ENCODE measurements around the gene C6orf62. TPM values are rescaled to one million over a fixed set of nuclear protein-coding genes. Genes with fewer than 3 reads are reported as not detected.
"Not testable (repeated sequence)": the region's sequence is repeated elsewhere in the genome, so short reads cannot be mapped to it uniquely, and the experiment has no call there.

C6orf62 gene
- total RNA-seq, 2 experiments from 2014 or later: 110 to 112 TPM

- peaks cover 22% of the 10 kb centered on the region for H3K9me3 Mint-ChIP-seq
- H3K4me1 Mint-ChIP-seq (ENCODE audit: low read depth): peaks cover 12% of the 10 kb centered on the region
- H3K4me3 Mint-ChIP-seq: not testable (repeated sequence)
These were observed 47.9 kb downstream of the C6orf62 start for GRCh38 chr6:24671077-24671476.

GRCh38 chr6:24670492-24670891, 48.5 kb downstream of the C6orf62 start:
- H3K27ac Mint-ChIP-seq; DNase-seq; H3K4me3 Mint-ChIP-seq; intact Hi-C loops (cut with micrococcal nuclease); H3K27me3 Mint-ChIP-seq (ENCODE audit: low read depth); CTCF ChIA-PET: not testable (repeated sequence)
- Mint-ChIP-seq H3K9me3 (peaks cover 22% of the 10 kb centered on the region), H3K4me1 (ENCODE audit: low read depth) (peaks cover 15% of the 10 kb centered on the region), H3K36me3 (ENCODE audit: low read depth) (peaks cover 42% of the 10 kb centered on the region)

More at GRCh38 chr6:24671077-24671476, 47.9 kb downstream of the C6orf62 start:
- H3K36me3 Mint-ChIP-seq (ENCODE audit: low read depth): peaks cover 42% of the 10 kb centered on the region
- H3K27ac Mint-ChIP-seq; DNase-seq; CTCF ChIA-PET; intact Hi-C loops (cut with micrococcal nuclease); H3K27me3 Mint-ChIP-seq (ENCODE audit: low read depth): not testable (repeated sequence)

DNA sequence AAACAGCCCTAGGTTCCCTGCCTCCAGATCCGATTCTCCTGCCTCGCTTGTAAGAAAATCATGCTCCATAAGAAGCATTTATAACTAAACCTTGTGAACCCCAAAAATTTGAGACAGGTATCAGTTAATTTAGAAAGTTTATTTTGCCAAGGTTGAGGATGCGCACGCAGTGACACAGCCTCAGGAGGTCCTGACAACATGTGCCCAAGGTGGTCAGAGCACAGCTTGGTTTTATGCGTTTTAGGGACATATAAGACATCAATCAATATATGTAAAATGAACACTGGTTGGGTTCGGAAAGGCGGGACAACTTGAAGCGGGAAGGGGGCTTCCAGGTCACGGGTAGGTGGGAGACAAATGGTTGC, 50.0 kb downstream of the C6orf62 start:
- intact Hi-C loops (cut with micrococcal nuclease): loop anchor here (5.0 kb wide), 1 partner anchor 267 kb away; the partner anchor contains the start of gene MRS2
- Mint-ChIP-seq H3K4me1 (ENCODE audit: low read depth) (peaks cover 28% of the 10 kb centered on the region), H3K27me3 (ENCODE audit: low read depth) (no peaks in the 10 kb centered on the region), H3K9me3 (peaks cover 18% of the 10 kb centered on the region), H3K36me3 (ENCODE audit: low read depth) (peaks cover 38% of the 10 kb centered on the region), H3K27ac (no peak overlapping the region), H3K4me3 (no peak overlapping the region)
- CTCF ChIA-PET: no interaction called here
- DNase-seq: no peak

DNA sequence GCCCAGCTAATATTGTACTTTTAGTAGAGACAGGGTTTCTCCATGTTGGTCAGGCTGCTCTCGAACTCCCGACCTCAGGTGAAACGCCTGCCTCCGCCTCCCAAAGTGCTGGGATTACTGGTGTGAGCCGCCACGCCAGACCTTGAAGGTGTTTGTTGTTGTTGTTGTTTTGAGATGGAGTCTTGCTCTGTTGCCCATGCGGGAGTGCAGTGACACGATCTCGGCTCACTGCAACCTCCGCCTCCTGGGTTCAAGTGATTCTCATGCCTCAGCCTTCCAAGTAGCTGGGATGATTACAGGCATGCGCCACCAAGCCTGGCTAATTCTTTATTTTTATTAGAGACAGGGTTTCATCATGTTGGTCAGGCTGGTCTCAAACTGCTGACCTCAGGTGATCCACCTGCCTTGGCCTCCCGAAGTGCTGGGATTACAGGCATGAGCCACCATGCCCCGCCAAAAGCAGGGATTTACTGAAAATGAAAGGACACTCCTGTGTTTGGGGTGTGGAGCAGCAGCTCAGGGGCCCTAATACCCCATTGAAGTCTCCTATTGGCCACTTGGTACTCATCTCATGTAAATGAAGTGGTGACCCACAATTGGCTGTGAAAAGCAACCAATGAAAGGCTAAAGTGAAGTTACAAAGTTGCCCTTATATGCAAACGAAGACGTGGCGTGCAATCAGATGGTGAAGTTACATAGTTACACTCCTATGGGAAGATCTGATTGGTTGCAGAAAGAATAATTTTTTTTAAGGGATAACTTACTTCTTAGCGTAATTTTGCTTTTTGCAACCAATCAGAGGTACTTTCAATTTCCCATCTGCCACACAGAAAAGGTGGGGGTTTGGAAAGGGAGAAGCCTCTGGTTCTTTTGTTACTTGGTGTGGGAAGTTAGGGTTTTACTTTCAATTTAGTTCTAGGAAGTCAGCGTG, 50.6 kb downstream of the C6orf62 start:
- Mint-ChIP-seq H3K9me3 (peaks cover 16% of the 10 kb centered on the region), H3K4me3 (peak overlapping the region; percentile 90), H3K36me3 (ENCODE audit: low read depth) (peaks cover 39% of the 10 kb centered on the region), H3K4me1 (ENCODE audit: low read depth) (peaks cover 35% of the 10 kb centered on the region)
- CTCF ChIA-PET; DNase-seq; H3K27ac Mint-ChIP-seq; H3K27me3 Mint-ChIP-seq (ENCODE audit: low read depth): not testable (repeated sequence)
- intact Hi-C loops (cut with micrococcal nuclease): loop anchor here (5.0 kb wide), 1 partner anchor 266 kb away; the partner anchor contains the start of gene MRS2

DNA sequence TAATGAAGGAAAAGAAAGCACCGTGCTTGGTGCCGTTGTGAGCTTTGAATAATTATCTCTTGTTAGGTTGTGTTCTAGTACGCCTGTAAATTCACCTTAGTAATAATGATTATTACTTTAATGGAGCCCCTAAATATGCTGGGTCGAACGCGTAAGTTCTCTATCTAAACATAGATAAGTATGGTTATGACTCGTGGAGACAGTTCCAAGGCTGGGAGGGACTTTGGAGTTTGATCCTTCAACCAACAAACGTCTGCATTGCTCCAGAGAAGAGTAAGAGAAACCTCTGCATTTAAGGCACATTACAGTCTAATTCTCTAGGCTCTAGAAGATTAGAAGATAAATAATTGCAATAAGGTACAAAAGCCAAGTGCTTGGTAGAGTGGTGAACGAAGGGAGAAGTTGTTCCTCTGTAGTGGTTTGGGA, 51.6 kb downstream of the C6orf62 start:
- Mint-ChIP-seq H3K27ac (peak overlapping the region; percentile 95), H3K9me3 (peaks cover 13% of the 10 kb centered on the region), H3K4me1 (ENCODE audit: low read depth) (peaks cover 35% of the 10 kb centered on the region), H3K27me3 (ENCODE audit: low read depth) (no peaks in the 10 kb centered on the region), H3K4me3 (peak overlapping the region; percentile 90), H3K36me3 (ENCODE audit: low read depth) (peaks cover 39% of the 10 kb centered on the region)
- CTCF ChIA-PET: interaction anchor here (0.7 to 1.3 kb wide), 5 partner anchors 19 to 173 kb away, joined by 3 to 5 read pairs (median 4); partner anchors contain the start of gene ALDH5A1
- intact Hi-C loops (cut with micrococcal nuclease): loop anchor here (1.0 to 5.0 kb wide), 3 partner anchors 33 to 265 kb away; partner anchors contain the start of gene MRS2
- peak; percentile 26 for DNase-seq

DNA sequence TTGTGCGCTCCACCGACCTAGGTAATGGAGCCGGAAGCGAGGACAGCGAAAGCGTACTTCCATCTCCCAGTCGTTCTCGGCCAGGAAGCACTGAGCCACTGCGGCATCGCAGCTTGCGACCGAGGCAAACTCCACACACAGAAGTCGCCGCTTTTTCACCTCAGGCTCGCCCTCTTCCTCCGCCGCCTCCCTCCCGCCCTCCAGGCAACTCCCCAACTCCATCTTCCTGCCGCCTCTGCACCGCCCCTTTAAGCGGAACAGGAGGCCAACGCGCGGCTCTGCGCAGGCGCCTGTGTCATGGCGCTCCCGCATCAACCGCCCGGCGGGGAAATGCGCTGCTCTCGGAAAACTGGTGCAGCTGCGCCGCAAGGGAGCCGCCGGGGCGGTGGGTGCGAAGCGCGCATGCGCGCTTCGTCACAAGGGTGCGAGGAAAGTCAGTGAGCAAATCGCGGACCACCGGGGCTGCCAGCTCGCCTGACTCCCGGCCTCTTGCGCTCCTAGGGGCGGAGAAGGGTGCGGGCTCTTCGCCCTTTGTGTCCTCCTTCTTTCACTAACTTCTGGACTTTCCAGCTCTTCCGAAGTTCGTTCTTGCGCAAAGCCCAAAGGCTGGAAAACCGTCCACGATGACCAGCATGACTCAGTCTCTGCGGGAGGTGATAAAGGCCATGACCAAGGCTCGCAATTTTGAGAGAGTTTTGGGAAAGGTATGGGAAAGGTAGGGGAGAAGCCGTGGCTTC, 52.1 kb downstream of the C6orf62 start, which contains the start of the genes ACOT13 and TDP2:
TSS of gene ACOT13 (plus strand) at position 437 of the 737 bp plus-strand sequence. CDS start at position 624, 187 bp downstream.
TSS of gene TDP2 (minus strand) at position 259 of the 737 bp plus-strand sequence. CDS start at position 222, 37 bp downstream.
- peak within 1 kb of the TSS; percentile 95 for H3K27ac Mint-ChIP-seq
- intact Hi-C loops (cut with micrococcal nuclease): loop anchor here (1.0 to 5.0 kb wide), 7 partner anchors 21 to 265 kb away; partner anchors contain the start of genes KIAA0319 and MRS2
- peak within 1 kb of the TSS; percentile 90 for H3K4me3 Mint-ChIP-seq
- H3K36me3 Mint-ChIP-seq (ENCODE audit: low read depth): peaks cover 40% of the 10 kb centered on the region
- CTCF ChIA-PET: interaction anchor here (0.6 to 1.3 kb wide), 6 partner anchors 20 to 172 kb away, joined by 3 to 5 read pairs (median 4); partner anchors contain the start of gene ALDH5A1
- no peaks in the 10 kb centered on the region for H3K27me3 Mint-ChIP-seq (ENCODE audit: low read depth)
- peak; percentile 97 for DNase-seq
- peaks cover 35% of the 10 kb centered on the region for H3K4me1 Mint-ChIP-seq (ENCODE audit: low read depth)
- H3K9me3 Mint-ChIP-seq: peaks cover 13% of the 10 kb centered on the region

GRCh38 chr6:24666097-24666640, 52.8 kb downstream of the C6orf62 start:
- peak; percentile 49 for DNase-seq
- CTCF ChIA-PET: interaction anchor here (1.0 to 1.9 kb wide), 7 partner anchors 20 to 85 kb away, joined by 3 to 7 read pairs (median 4); partner anchors contain the start of gene KIAA0319
- Mint-ChIP-seq H3K9me3 (peaks cover 11% of the 10 kb centered on the region), H3K4me3 (peak overlapping the region; percentile 90), H3K36me3 (ENCODE audit: low read depth) (peaks cover 40% of the 10 kb centered on the region), H3K27me3 (ENCODE audit: low read depth) (no peaks in the 10 kb centered on the region), H3K27ac (peak overlapping the region; percentile 95), H3K4me1 (ENCODE audit: low read depth) (peaks cover 39% of the 10 kb centered on the region)
- intact Hi-C loops (cut with micrococcal nuclease): loop anchor here (1.0 to 5.0 kb wide), 6 partner anchors 20 to 264 kb away; partner anchors contain the start of genes KIAA0319 and MRS2

GRCh38 chr6:24664046-24664987, 54.6 kb downstream of the C6orf62 start:
- Mint-ChIP-seq H3K4me3 (no peak overlapping the region), H3K36me3 (ENCODE audit: low read depth) (peaks cover 36% of the 10 kb centered on the region)
- CTCF ChIA-PET: interaction anchor here (1.9 kb wide), 1 partner anchor 83 kb away, joined by 7 read pairs; no protein-coding TSS in a partner anchor

GRCh38 chr6:24663189-24663588, 55.8 kb downstream of the C6orf62 start:
- no peak for DNase-seq

More at GRCh38 chr6:24664046-24664987, 54.6 kb downstream of the C6orf62 start:
- Mint-ChIP-seq H3K9me3 (no peaks in the 10 kb centered on the region), H3K4me1 (ENCODE audit: low read depth) (peaks cover 42% of the 10 kb centered on the region), H3K27ac (peak overlapping the region; percentile 43), H3K27me3 (ENCODE audit: low read depth) (no peaks in the 10 kb centered on the region)
- no peak for DNase-seq
- intact Hi-C loops (cut with micrococcal nuclease): no loop called here

GRCh38 chr6:24662236-24662635, 56.7 kb downstream of the C6orf62 start:
- Mint-ChIP-seq H3K27ac (no peak overlapping the region), H3K27me3 (ENCODE audit: low read depth) (no peaks in the 10 kb centered on the region)
- intact Hi-C loops (cut with micrococcal nuclease): no loop called here

More at GRCh38 chr6:24663189-24663588, 55.8 kb downstream of the C6orf62 start:
- CTCF ChIA-PET: interaction anchor here (1.2 kb wide), 1 partner anchor 80 kb away, joined by 3 read pairs; no protein-coding TSS in a partner anchor
- Mint-ChIP-seq H3K9me3 (no peaks in the 10 kb centered on the region), H3K4me1 (ENCODE audit: low read depth) (peaks cover 37% of the 10 kb centered on the region), H3K36me3 (ENCODE audit: low read depth) (peaks cover 33% of the 10 kb centered on the region), H3K27ac (no peak overlapping the region), H3K27me3 (ENCODE audit: low read depth) (no peaks in the 10 kb centered on the region), H3K4me3 (no peak overlapping the region)
- intact Hi-C loops (cut with micrococcal nuclease): no loop called here

More at GRCh38 chr6:24662236-24662635, 56.7 kb downstream of the C6orf62 start:
- H3K9me3 Mint-ChIP-seq: no peaks in the 10 kb centered on the region
- H3K4me1 Mint-ChIP-seq (ENCODE audit: low read depth): peaks cover 34% of the 10 kb centered on the region
- CTCF ChIA-PET: interaction anchor here (1.2 kb wide), 1 partner anchor 81 kb away, joined by 3 read pairs; no protein-coding TSS in a partner anchor
- peaks cover 35% of the 10 kb centered on the region for H3K36me3 Mint-ChIP-seq (ENCODE audit: low read depth)
- no peak overlapping the region for H3K4me3 Mint-ChIP-seq
- no peak for DNase-seq
